Measurements from ENCODE around the gene PUS7.
"Not testable (repeated sequence)": the region's sequence is repeated elsewhere in the genome, so short reads cannot be mapped to it uniquely, and the experiment has no call there.

PUS7 gene

DNA sequence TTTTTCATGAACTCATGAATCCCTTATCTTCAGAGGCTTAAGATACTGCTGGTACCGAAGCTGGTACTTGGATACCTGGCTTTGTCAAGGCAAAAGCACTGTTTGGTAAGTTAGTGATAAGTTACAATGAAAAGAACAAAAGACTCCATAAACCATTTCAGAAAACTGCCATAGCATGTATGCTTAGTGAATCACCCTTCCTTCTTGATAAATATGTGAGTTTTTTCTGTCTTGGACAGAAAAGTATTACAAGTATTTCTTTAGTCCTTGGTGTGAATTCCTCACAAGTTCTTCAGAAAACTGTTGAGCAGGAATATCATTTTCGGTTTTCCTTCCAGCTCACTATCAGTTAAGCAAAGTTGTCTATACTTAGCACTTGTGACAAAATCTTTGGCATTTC is 25.6 kb downstream of the PUS7 start:
- DNase-seq (ENCODE audit: low read depth in 3 of 3) = no peak

DNA sequence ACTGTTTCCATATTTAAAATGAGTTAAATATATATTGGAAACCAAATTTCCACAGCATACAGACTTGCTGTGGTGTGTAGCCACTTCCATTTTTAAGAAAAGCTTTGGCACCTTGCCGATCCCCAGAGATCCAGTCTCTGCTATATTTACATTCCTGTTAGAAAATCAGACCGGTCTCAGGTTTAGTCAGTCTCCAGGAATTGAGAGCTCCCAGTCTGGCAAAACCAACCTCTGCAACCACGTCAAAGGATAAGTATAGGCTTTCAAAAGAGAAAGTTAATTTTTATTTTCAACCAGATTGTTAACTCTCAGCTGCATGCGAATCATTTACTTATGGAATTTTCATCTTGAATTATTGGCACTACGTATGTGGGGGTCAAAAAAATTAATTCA is 28.2 kb downstream of the PUS7 start:
- DNase-seq (ENCODE audit: low read depth in 3 of 3) = no peak

DNA sequence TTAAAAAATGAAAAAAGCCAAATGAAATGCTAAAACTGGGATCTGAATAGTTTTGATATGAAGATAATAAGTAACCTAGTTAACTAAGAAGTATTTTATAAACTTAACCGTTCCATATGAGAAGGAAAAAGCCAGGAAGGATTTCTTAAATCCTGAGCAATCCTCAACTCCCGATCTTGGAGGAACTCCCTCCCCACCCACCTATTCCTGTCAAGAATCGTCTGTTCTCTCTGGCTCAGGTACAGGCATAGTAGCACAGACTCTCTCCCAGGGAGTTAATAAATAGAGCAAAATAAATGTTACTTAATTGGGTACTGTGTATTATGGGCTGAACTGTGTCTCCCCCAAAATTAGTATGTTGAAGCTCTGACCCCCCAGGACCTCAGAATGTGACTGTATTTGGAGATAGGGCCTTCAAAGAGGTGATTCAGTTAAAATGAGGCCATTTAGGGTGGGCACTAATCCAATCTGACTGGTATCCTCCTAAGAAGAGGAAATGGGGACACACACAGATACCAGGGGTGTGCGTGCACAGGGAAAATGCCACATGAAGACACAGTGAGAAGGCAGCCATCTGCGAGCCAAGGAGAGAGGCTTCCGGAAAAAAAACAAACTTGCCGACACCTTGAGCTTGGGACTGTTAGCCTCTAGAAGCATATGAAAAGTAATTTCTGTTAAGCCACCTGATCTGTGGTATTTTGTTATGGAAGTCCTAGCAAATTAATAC is 28.7 kb downstream of the PUS7 start:
- DNase-seq (ENCODE audit: low read depth in 3 of 3) = no peak

DNA sequence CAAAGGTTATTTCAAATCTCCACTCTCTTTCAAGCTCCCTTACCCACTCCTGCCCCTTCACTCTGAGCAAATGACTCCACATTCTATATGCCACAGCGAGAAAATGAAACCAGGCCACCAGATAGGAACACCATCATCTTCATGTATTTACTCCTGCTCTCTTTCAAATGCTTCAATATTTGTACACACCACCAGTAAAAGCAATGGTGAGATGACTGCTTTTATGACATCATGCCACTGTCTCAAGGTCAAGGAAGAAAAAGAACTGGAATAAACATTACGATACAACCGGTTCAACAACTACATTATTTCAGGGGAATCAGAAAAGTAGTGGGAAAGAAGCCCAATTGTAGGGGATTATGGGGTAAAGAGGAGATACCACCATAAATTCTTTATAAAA is 32.7 kb downstream of the PUS7 start:
- no peak for DNase-seq (ENCODE audit: low read depth in 3 of 3)

DNA sequence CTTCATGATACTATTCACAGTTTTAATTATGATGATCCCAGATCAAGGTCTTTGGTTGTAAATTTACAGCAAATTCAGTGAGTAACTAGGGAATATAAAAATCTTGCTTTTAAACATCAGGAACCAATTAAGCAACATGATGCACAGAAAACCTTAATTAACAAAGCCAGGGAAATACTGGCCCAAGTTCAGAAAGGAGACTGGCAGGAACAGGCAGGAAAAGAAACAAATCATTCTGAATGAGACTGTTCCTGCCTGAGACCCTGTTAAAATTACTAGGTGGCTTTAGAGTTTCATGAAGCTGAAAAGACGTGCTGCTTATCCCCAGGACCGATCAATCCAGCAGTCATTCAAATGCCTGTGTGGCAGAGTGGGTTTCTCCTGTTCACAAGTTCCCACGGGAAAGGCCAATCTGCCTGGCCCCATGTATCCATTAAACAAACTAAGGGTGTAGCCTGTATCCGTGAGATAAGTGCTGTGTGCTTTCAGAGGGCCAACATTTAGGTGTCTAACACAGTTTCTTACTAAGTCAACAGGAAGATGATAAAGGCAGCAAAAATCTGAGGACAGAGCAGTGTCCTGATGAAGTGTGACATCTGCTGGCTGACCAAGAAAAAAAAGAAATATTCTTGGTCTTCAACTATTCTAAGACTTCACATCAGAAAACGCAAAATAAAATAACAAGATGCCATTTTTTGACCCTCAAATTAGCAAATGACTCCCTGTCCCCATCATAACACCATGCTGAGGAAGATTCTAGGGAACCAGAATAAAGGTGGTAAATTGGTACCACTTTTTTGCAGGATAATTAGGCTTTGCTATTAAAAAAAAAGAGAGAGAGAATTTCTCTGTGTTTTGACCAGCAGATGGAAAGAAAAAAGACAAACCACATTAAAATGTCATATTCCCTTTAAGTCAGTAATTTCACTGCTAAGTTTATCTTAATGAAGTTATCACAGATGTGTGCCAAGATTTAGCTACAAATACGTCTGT is 34.2 kb downstream of the PUS7 start:
- no peak for DNase-seq (ENCODE audit: low read depth in 3 of 3)

GRCh38 chr7:105480931-105481330 is 41.1 kb downstream of the PUS7 start:
- no peak for DNase-seq (ENCODE audit: low read depth in 3 of 3)

GRCh38 chr7:105478606-105479005 is 43.5 kb downstream of the PUS7 start:
- no peak for DNase-seq (ENCODE audit: low read depth in 3 of 3)

DNA sequence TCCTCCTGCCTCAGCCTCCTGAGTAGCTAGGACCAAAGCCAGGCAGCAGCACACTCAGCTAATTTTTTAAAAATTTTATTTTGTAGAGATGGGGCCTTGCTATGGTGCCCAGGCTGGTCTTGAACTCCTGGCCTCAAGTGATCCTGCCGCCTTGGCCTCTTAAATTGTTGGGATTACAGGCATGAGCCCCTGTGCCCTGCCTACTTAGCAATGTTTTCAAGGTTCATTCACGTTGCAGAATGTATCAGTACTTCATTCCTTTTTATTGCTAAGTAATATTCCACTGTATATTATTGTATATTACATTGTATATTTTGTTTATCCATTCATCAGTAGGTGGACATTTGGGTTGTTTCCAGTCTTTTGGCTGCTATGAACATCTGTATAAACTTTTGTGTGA is 44.2 kb downstream of the PUS7 start:
- DNase-seq (ENCODE audit: low read depth in 3 of 3) = no peak

GRCh38 chr7:105474045-105474444 is 48.0 kb downstream of the PUS7 start:
- no peak for DNase-seq (ENCODE audit: low read depth in 3 of 3)

DNA sequence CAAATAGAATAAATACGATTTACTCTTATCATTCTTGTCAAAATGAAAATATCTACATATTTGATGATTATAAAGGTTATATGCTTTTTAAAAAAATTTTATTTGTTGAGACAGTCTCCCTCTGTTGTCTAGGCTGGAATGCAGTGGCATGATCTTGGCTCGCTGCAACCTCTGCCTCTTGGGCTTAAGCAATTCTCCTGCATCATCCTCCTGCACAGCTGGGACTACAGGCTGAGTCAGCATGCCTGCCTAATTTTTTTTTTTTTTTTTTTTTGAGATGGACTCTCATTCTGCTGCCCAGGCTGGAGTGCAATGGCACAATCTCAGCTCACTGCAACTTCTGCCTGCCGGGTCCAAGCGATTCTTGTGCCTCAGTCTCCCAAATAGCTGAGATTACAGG is 48.9 kb downstream of the PUS7 start:
- no peak for DNase-seq (ENCODE audit: low read depth in 3 of 3)

DNA sequence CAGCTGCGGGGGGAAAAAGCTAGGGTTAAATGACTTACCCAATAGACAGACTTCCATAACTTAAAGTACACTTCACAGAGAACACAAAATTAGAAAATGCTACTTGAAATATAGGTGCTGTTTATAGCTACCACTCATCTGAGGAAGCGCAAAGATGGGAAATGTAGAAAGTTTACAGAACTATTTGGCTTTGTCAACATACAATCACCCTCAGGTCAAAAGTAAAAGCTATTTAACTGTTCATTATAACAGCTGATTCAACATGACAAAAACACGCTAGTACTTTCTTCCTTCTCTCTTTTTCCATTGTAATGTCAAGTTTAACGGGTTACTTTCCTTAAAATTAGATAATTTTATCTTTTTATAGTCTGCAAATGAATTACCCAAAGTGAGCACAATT is 51.2 kb downstream of the PUS7 start:
- no peak for DNase-seq (ENCODE audit: low read depth in 3 of 3)

DNA sequence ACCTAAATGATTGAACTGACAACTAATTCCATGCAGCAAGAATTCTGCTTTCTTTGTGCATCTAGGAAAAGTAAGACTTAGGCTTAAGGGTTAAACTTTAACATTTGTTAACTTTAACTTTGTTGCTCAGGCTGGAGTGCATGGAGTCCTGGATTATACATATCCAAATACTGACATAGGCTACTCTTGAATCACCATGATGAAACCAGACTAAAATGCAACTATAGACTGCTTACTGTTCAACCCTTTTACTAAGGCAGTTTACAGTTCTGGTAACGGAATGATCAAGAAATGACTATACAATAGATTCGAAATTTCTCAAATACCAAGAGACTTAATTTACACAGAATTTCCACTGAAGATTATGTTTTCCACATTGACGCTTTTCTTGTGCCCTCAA is 52.0 kb downstream of the PUS7 start:
- DNase-seq (ENCODE audit: low read depth in 3 of 3) = no peak

GRCh38 chr7:105462765-105463420 is 59.2 kb downstream of the PUS7 start:
- DNase-seq (ENCODE audit: low read depth in 3 of 3) = no peak

DNA sequence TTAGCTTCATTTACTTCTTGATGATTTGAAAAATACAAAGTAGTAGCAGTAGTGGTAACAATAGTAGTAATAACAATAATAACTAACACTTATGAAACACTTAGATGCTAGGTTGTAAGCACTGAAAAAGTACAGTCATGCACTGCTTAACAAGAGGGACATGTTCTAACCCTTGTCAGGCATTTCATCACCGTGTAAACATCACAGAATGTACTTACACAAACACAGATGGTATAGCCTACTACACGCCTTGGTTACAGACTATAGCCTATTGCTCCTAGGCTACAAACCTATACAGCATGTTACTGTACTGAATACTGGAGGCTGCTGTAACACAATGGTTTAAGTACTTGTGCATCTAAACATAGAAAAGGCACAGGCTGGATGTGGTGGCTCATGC is 60.6 kb downstream of the PUS7 start:
- DNase-seq (ENCODE audit: low read depth in 3 of 3) = no peak

DNA sequence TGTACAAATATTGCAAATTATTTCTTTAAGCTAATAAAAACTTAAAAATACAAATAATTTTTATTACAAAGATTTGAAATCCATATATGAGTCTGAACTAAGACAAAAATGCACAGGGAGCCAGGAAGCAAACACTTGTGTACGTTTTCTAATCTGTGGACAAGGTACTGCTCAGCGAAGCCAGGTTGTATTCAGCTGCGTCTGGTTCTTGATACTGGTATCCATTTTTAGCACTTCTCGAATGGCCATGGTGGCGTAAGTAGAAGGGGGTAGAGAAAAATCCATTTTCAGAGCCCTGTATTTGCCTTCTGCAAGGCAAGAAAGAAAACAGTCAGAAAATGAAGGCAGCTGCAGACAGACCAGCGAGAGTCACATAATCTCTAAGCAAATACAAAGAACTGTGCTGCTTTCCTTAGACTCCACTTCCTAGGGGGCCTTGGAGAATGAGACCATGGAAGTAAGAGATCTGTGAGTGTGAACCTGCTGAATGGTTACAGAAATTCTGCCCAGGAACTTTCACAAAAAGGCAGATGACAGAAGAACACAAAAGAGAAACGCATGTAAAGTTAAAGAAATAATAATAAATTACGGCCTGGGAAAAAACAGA is 64.3 kb downstream of the PUS7 start:
- DNase-seq (ENCODE audit: low read depth in 3 of 3) = no peak

- DNase-seq (ENCODE audit: low read depth in 3 of 3) = no peak
These were observed 67.2 kb downstream of the PUS7 start for GRCh38 chr7:105454921-105455320.

- DNase-seq (ENCODE audit: low read depth in 3 of 3) = no peak
These were observed 67.8 kb downstream of the PUS7 start for GRCh38 chr7:105454095-105454747.

DNA sequence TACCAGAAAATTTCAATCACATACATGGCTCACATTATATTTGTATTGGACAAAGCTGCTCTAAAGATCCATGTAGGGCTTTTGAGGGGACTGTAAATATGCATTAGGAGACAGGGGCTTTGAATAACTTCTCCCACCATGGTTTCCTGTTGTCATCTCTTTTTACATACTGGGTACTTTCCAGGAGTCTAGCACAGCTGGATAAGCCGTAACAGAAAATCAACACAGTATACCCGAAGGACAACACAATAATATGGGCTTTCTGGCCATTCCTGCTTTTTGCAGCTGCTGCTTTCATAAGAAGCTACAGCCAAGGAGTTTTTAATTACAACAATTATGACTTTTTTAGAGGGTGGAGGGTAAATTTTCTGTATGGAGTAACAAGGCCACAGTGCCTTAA is 70.0 kb downstream of the PUS7 start:
- DNase-seq (ENCODE audit: low read depth in 3 of 3) = no peak

- DNase-seq (ENCODE audit: low read depth in 3 of 3) = not testable (repeated sequence)
These were observed 71.2 kb downstream of the PUS7 start for GRCh38 chr7:105450870-105451269.

- no peak for DNase-seq (ENCODE audit: low read depth in 3 of 3)
These were observed 71.8 kb downstream of the PUS7 start for GRCh38 chr7:105450177-105450861.

GRCh38 chr7:105448181-105448580 is 73.9 kb downstream of the PUS7 start:
- no peak for DNase-seq (ENCODE audit: low read depth in 3 of 3)

Data from stimulated activated CD4-positive, alpha-beta T cell treated with anti-CD3 and anti-CD28 coated beads, TNF-alpha, amount 100 ng/mL, for 24 hours (primary cell).